ENCODE measurements around the gene MINK1. TPM values are rescaled to one million over a fixed set of nuclear protein-coding genes. Genes with fewer than 3 reads are reported as not detected.

The MINK1 gene
- total RNA-seq, 1 donor from 2014 or later = 26.2 TPM

DNA sequence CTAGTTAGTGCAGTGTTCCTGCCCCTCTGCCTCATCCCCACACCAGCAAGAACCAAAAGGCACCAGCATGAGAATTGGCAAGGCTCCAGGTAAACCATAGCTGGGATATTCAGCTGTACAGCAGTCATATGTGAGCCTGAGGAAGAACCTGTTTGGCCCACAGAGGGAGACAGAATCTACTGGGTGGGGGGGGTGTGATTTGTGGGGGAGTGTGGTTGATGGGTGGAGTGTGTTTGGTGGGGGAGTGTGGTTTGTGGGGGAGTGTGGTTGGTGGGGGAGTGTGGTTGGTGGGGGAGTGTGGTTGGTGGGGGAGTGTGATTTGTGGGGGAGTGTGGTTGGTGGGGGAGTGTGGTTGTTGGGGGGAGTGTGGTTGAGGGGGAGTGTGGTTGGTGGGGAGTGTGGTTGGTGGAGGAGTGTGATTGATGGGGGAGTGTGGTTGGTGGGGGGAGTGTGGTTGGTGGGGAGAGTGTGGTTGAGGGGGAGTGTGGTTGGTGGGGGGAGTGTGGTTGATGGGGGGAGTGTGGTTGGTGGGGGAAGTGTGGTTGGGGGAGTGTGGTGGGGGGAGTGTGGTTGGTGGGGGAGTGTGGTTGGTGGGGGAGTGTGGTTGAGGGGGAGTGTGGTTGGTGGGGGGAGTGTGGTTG is 19.5 kb downstream of the MINK1 start:
- Histone ChIP-seq H3K27me3 (no peaks in the 10 kb centered on the region), H3K4me2 (no peak overlapping the region), H2AFZ (replicated peaks) (no peak overlapping the region), H3K4me3 (no peak overlapping the region), H3K9me3 (ENCODE audit: low read depth) (no peaks in the 10 kb centered on the region), H3K79me2 (ENCODE audit: low read depth) (peaks cover 12% of the 10 kb centered on the region), H3K9ac (no peak overlapping the region), H3K4me1 (peaks cover 24% of the 10 kb centered on the region), H3K27ac (no peak overlapping the region), H4K20me1 (ENCODE audit: low read depth) (peaks cover 5% of the 10 kb centered on the region), H3K36me3 (no peaks in the 10 kb centered on the region), H3F3A (ENCODE audit: low read depth) (peaks cover 14% of the 10 kb centered on the region)
- Mint-ChIP-seq H3K4me3 (no peak overlapping the region), H3K4me1 (peaks cover 31% of the 10 kb centered on the region), H3K27me3 (ENCODE audit: insufficient read depth, low read depth) (peaks cover 2% of the 10 kb centered on the region), H3K27ac (no peak overlapping the region), H3K36me3 (peaks cover 16% of the 10 kb centered on the region), H3K9me3 (no peaks in the 10 kb centered on the region)
- no peak for TF ChIP-seq EZH2phosphoT487 (IDR thresholded peaks at IDR 0.05)
- TF ChIP-seq, protein P1, sequence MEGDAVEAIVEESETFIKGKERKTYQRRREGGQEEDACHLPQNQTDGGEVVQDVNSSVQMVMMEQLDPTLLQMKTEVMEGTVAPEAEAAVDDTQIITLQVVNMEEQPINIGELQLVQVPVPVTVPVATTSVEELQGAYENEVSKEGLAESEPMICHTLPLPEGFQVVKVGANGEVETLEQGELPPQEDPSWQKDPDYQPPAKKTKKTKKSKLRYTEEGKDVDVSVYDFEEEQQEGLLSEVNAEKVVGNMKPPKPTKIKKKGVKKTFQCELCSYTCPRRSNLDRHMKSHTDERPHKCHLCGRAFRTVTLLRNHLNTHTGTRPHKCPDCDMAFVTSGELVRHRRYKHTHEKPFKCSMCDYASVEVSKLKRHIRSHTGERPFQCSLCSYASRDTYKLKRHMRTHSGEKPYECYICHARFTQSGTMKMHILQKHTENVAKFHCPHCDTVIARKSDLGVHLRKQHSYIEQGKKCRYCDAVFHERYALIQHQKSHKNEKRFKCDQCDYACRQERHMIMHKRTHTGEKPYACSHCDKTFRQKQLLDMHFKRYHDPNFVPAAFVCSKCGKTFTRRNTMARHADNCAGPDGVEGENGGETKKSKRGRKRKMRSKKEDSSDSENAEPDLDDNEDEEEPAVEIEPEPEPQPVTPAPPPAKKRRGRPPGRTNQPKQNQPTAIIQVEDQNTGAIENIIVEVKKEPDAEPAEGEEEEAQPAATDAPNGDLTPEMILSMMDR (IDR thresholded peaks at IDR 0.05) = no peak
- TF ChIP-seq EZH2 (IDR thresholded peaks at IDR 0.05) = no peak
- DNase-seq (ENCODE audit: low spot score) = no peak

DNA sequence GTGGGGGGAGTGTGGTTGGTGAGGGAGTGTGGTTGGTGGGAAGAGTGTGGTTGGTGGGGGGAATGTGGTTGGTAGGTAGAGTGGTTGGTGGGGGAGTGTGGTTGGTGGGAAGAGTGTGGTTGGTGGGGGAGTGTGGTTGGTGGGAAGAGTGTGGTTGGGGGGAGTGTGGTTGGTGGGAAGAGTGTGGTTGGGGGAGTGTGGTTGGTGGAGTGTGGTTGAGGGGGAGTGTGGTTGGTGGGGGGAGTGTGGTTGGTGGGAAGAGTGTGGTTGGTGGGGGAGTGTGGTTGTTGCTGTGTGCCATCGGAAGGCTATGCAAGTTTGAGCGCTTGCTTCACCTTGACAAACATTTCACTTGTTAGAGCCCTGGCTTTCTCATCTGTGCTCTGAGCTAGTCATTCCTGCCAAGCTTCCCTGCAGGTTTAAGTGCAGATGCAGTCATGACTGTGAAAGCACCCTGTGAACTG is 20.1 kb downstream of the MINK1 start:
- Histone ChIP-seq H3F3A (ENCODE audit: low read depth) (peaks cover 20% of the 10 kb centered on the region), H3K9me3 (ENCODE audit: low read depth) (no peaks in the 10 kb centered on the region), H3K4me2 (no peak overlapping the region), H3K27ac (no peak overlapping the region), H4K20me1 (ENCODE audit: low read depth) (peaks cover 5% of the 10 kb centered on the region), H3K4me3 (no peak overlapping the region), H2AFZ (replicated peaks) (no peak overlapping the region), H3K79me2 (ENCODE audit: low read depth) (peaks cover 12% of the 10 kb centered on the region), H3K27me3 (no peaks in the 10 kb centered on the region), H3K4me1 (peaks cover 30% of the 10 kb centered on the region), H3K9ac (no peak overlapping the region), H3K36me3 (no peaks in the 10 kb centered on the region)
- no peak for DNase-seq (ENCODE audit: low spot score)
- Mint-ChIP-seq H3K9me3 (no peaks in the 10 kb centered on the region), H3K36me3 (peaks cover 16% of the 10 kb centered on the region), H3K27ac (no peak overlapping the region), H3K4me1 (peaks cover 36% of the 10 kb centered on the region), H3K4me3 (no peak overlapping the region), H3K27me3 (ENCODE audit: insufficient read depth, low read depth) (peaks cover 2% of the 10 kb centered on the region)
- TF ChIP-seq EZH2phosphoT487 (IDR thresholded peaks at IDR 0.05) (no peak), EZH2 (IDR thresholded peaks at IDR 0.05) (no peak)
- TF ChIP-seq, protein P1 (IDR thresholded peaks at IDR 0.05) = no peak

- peaks cover 12% of the 10 kb centered on the region for H3K79me2 ChIP-seq (ENCODE audit: low read depth)
- Mint-ChIP-seq H3K4me1 (peaks cover 43% of the 10 kb centered on the region), H3K4me3 (peak overlapping the region; percentile 19), H3K9me3 (no peaks in the 10 kb centered on the region), H3K36me3 (peaks cover 16% of the 10 kb centered on the region), H3K27ac (peak overlapping the region; percentile 55), H3K27me3 (ENCODE audit: insufficient read depth, low read depth) (peaks cover 4% of the 10 kb centered on the region)
- H3K4me2 ChIP-seq = no peak overlapping the region
- H3K9me3 ChIP-seq (ENCODE audit: low read depth) = no peaks in the 10 kb centered on the region
- H3K36me3 ChIP-seq = no peaks in the 10 kb centered on the region
- no peak overlapping the region for H3K4me3 ChIP-seq
- TF ChIP-seq EZH2phosphoT487 (IDR thresholded peaks at IDR 0.05) (no peak), EZH2 (IDR thresholded peaks at IDR 0.05) (no peak)
- TF ChIP-seq, protein P1 (IDR thresholded peaks at IDR 0.05) = no peak
- H3K9ac ChIP-seq = no peak overlapping the region
- peaks cover 39% of the 10 kb centered on the region for H3K4me1 ChIP-seq
- no peak overlapping the region for H2AFZ ChIP-seq (replicated peaks)
- no peak overlapping the region for H3K27ac ChIP-seq
- peaks cover 29% of the 10 kb centered on the region for H3F3A ChIP-seq (ENCODE audit: low read depth)
- H4K20me1 ChIP-seq (ENCODE audit: low read depth) = peaks cover 5% of the 10 kb centered on the region
- no peaks in the 10 kb centered on the region for H3K27me3 ChIP-seq
- no peak for DNase-seq (ENCODE audit: low spot score)
Observed at GRCh38 chr17:4854111-4854681, 21.1 kb downstream of the MINK1 start.
